SKM-1 treated with dmso at 0.1 percent for 144 hours (cell line): ENCODE data around the gene KCNQ1.

Source experiments
- DNase-seq: peaks from one replicate; lab custom pipeline; 2025; ENCODE audit not compliant: unreplicated experiment; lab: John Stamatoyannopoulos, UW

Gene KCNQ1

GRCh38 chr11:2740275-2740940 lies 295.6 kb downstream of the KCNQ1 start:
- DNase-seq = no peak

GRCh38 chr11:2741006-2741376 lies 296.2 kb downstream of the KCNQ1 start:
- DNase-seq = no peak

GRCh38 chr11:2741377-2742131 lies 296.7 kb downstream of the KCNQ1 start:
- DNase-seq = peak; percentile 49

- no peak for DNase-seq
These were observed 297.4 kb downstream of the KCNQ1 start for GRCh38 chr11:2742201-2742600.

- no peak for DNase-seq
These were observed 298.0 kb downstream of the KCNQ1 start for GRCh38 chr11:2742611-2743426.

GRCh38 chr11:2743427-2744110 lies 298.8 kb downstream of the KCNQ1 start:
- DNase-seq = no peak

GRCh38 chr11:2744166-2744565 lies 299.4 kb downstream of the KCNQ1 start:
- DNase-seq = no peak

GRCh38 chr11:2745511-2745910 lies 300.7 kb downstream of the KCNQ1 start:
- no peak for DNase-seq

GRCh38 chr11:2746401-2747247 lies 301.8 kb downstream of the KCNQ1 start:
- no peak for DNase-seq

- no peak for DNase-seq
These were observed 302.6 kb downstream of the KCNQ1 start for GRCh38 chr11:2747248-2748027.

GRCh38 chr11:2748061-2748813 lies 303.4 kb downstream of the KCNQ1 start:
- no peak for DNase-seq

GRCh38 chr11:2748814-2749554 lies 304.2 kb downstream of the KCNQ1 start:
- DNase-seq = no peak

- DNase-seq = no peak
These were observed 305.4 kb downstream of the KCNQ1 start for GRCh38 chr11:2750101-2750681.

- no peak for DNase-seq
These were observed 306.1 kb downstream of the KCNQ1 start for GRCh38 chr11:2750682-2751522.

GRCh38 chr11:2751523-2752203 lies 306.9 kb downstream of the KCNQ1 start:
- no peak for DNase-seq

- DNase-seq = no peak
These were observed 307.5 kb downstream of the KCNQ1 start for GRCh38 chr11:2752204-2752770.
